22Rv1 (cell line): ENCODE measurements around the gene NDUFB8.

Experiments used
- CTCF ChIP-seq: fragments of 450-650 bp; IDR thresholded peaks from 2 replicates; pipeline ENCODE4 v1.5.1; 2017; ENCODE audit warnings: mild to moderate bottlenecking
- ZFX ChIP-seq: fragments of 450-650 bp; IDR thresholded peaks from 2 replicates; pipeline ENCODE4 v1.6.1; 2017; ENCODE audit warnings: antibody characterized with exemption, borderline replicate concordance

GRCh38 chr10:100508266-100508665 is 21.4 kb downstream of the NDUFB8 start:
- TF ChIP-seq CTCF (no peak), ZFX (no peak)
